IMR-90 (cell line): ENCODE results near the gene INCA1. TPM values are rescaled to one million over a fixed set of nuclear protein-coding genes. Genes with fewer than 3 reads are reported as not detected.

ENCODE experiments used
- ATAC-seq: fragments of 200-7000 bp; cut with Tn5 transposase; 2 replicates; pipeline ENCODE4 v1.9.1; 2020; ENCODE audit warnings: low read depth, mild to moderate bottlenecking, moderate library complexity
- BruUV-seq: library from RNA; stranded (reverse); fragments of 400-500 nt; replicated peaks from 2 replicates; lab custom pipeline; 2021; lab: Mats Ljungman, UMichigan
- CTCF ChIA-PET: fragments of 300-600 bp; formaldehyde crosslinking; extraction: SDS; loops from one replicate; lab custom pipeline; 2021; ENCODE audit warnings: antibody characterized with exemption; lab: Yijun Ruan, JAX
- POLR2A ChIA-PET: fragments of 300-600 bp; sonication (Branson Sonifier 250); formaldehyde crosslinking; loops from one replicate; lab custom pipeline; 2022; ENCODE audit warnings: antibody characterized with exemption; ENCODE audit not compliant: unreplicated experiment; lab: Charles Lee
- DNase-seq: peaks from one replicate; pipeline ENCODE4 v3.0.0; 2013
- H2AFZ ChIP-seq: replicated peaks from 2 replicates; pipeline ENCODE3; 2013; ENCODE audit warnings: low read length, mild to moderate bottlenecking; ENCODE audit not compliant: poor library complexity
- H2AK5ac ChIP-seq: 2 replicates; pipeline ENCODE4 v1.6.1; 2013; ENCODE audit warnings: low read depth, low read length, inconsistent platforms
- H2AK9ac ChIP-seq: replicated peaks from 2 replicates; pipeline ENCODE3; 2013; ENCODE audit warnings: mild to moderate bottlenecking, low read depth, low read length, moderate library complexity; ENCODE audit not compliant: poor library complexity
- H2BK120ac ChIP-seq: 2 replicates; pipeline ENCODE4 v1.6.1; 2013; ENCODE audit warnings: low read depth, low read length, inconsistent platforms
- H2BK15ac ChIP-seq: 3 replicates; pipeline ENCODE4 v1.6.1; 2013; ENCODE audit warnings: low read depth, low read length, inconsistent platforms
- H2BK20ac ChIP-seq: 2 replicates; pipeline ENCODE4 v1.6.1; 2013; ENCODE audit warnings: low read depth, mild to moderate bottlenecking, inconsistent platforms, low read length, moderate library complexity
- H2BK5ac ChIP-seq: 2 replicates; pipeline ENCODE4 v1.6.1; 2013; ENCODE audit warnings: mild to moderate bottlenecking, low read depth, low read length, inconsistent platforms; ENCODE audit not compliant: poor library complexity, severe bottlenecking
- H3K14ac ChIP-seq: replicated peaks from 2 replicates; pipeline ENCODE4 v1.6.1; 2013; ENCODE audit warnings: low read depth, low read length, inconsistent platforms
- H3K18ac ChIP-seq: 2 replicates; pipeline ENCODE4 v1.6.1; 2013; ENCODE audit warnings: low read depth, low read length, control low read depth
- H3K23ac ChIP-seq: 2 replicates; pipeline ENCODE4 v1.6.1; 2013; ENCODE audit warnings: low read depth, low read length, inconsistent platforms
- H3K27ac ChIP-seq: 2 replicates; pipeline ENCODE4 v1.5.1; 2013; ENCODE audit warnings: mild to moderate bottlenecking, control low read depth, low read length; ENCODE audit not compliant: insufficient read depth
- H3K27me3 ChIP-seq: 2 replicates; pipeline ENCODE4 v1.6.1; 2013; ENCODE audit warnings: low read length; ENCODE audit not compliant: control insufficient read depth, insufficient read depth
- H3K36me3 ChIP-seq: 2 replicates; pipeline ENCODE4 v1.6.1; 2013; ENCODE audit warnings: low read length, mixed read lengths; ENCODE audit not compliant: control insufficient read depth, insufficient read depth
- H3K4ac ChIP-seq: 2 replicates; pipeline ENCODE4 v1.6.1; 2013; ENCODE audit warnings: low read depth, low read length, inconsistent platforms
- H3K4me1 ChIP-seq: 2 replicates; pipeline ENCODE4 v1.6.1; 2013; ENCODE audit warnings: low read length, mixed read lengths; ENCODE audit not compliant: control insufficient read depth, insufficient read depth
- H3K4me2 ChIP-seq: 2 replicates; pipeline ENCODE4 v1.6.1; 2013; ENCODE audit warnings: low read depth, mild to moderate bottlenecking, control low read depth, low read length, moderate library complexity
- H3K4me3 ChIP-seq: 2 replicates; pipeline ENCODE4 v1.5.1; 2013; ENCODE audit warnings: low read depth, mild to moderate bottlenecking, control low read depth, low read length, moderate library complexity; ENCODE audit not compliant: insufficient read depth
- H3K56ac ChIP-seq: 2 replicates; pipeline ENCODE4 v1.6.1; 2013; ENCODE audit warnings: low read length, inconsistent platforms; ENCODE audit not compliant: insufficient read depth; ENCODE audit errors: extremely low read depth
- H3K79me1 ChIP-seq, 2 experiments: 2 replicates each; pipeline ENCODE4 v1.6.1; 2013; ENCODE audit warnings: low read length in 2 of 2, inconsistent platforms in 1 of 2, low read depth in 1 of 2
- H3K9ac ChIP-seq: 2 replicates; pipeline ENCODE4 v1.6.1; 2013; ENCODE audit warnings: low read depth, low read length, control low read depth
- H3K9me1 ChIP-seq: 2 replicates; pipeline ENCODE4 v1.6.1; 2013; ENCODE audit warnings: low read length, inconsistent platforms; ENCODE audit not compliant: insufficient read depth
- H3K9me3 ChIP-seq: 2 replicates; pipeline ENCODE4 v1.6.1; 2013; ENCODE audit warnings: low read length; ENCODE audit not compliant: control insufficient read depth, insufficient read depth
- H4K20me1 ChIP-seq: 2 replicates; pipeline ENCODE4 v1.6.1; 2013; ENCODE audit warnings: low read length, inconsistent platforms; ENCODE audit not compliant: insufficient read depth
- H4K5ac ChIP-seq: 2 replicates; pipeline ENCODE4 v1.6.1; 2013; ENCODE audit warnings: mild to moderate bottlenecking, low read depth, low read length, control low read depth
- H4K8ac ChIP-seq, 2 experiments: 2 replicates each; pipeline ENCODE4 v1.6.1; 2013; ENCODE audit warnings: low read depth in 2 of 2, low read length in 2 of 2, control low read depth in 1 of 2, inconsistent platforms in 1 of 2
- H4K91ac ChIP-seq: 2 replicates; pipeline ENCODE4 v1.6.1; 2013; ENCODE audit warnings: low read depth, low read length, inconsistent platforms; ENCODE audit not compliant: insufficient read depth
- RFX5 ChIP-seq: IDR thresholded peaks from 2 replicates; pipeline ENCODE4 v1.8.0; 2012; ENCODE audit warnings: low read depth, mild to moderate bottlenecking, low read length, moderate library complexity
- dilution Hi-C: fragments of 300-500 bp; cut with HindIII; formaldehyde crosslinking; loops from one replicate; pipeline ENCODE4 v1.14.3; 2018; ENCODE audit warnings: low sequenced_read_pairs; ENCODE audit not compliant: unreplicated experiment
- in situ Hi-C: fragments of 300-500 bp; cut with MboI; formaldehyde crosslinking; loops from 3 replicates; pipeline ENCODE4 v1.14.3; 2019; ENCODE audit warnings: low sequenced_read_pairs, inconsistent platforms, mixed read lengths
- intact Hi-C: fragments of 100-400 bp; cut with micrococcal nuclease; formaldehyde crosslinking; loops from 2 replicates; pipeline ENCODE4 v1.10.0; 2022
- polyA plus RNA-seq, 3 experiments: library from polyadenylated mRNA; depleted of rRNA; stranded (reverse); fragments of >200 nt; gene quantifications; 2 replicates each; pipeline ENCODE4 v1.2.3, GENCODE V29; 2012; ENCODE audit warnings: low replicate concordance in 1 of 3
- total RNA-seq: library from RNA; depleted of rRNA; stranded (reverse); fragments of >200 nt; gene quantifications from 2 replicates; pipeline ENCODE4 v1.2.3, GENCODE V29; 2012

The INCA1 gene
- total and polyA plus RNA-seq, 2 of the 4 experiments (the other 2 are of a cell fraction), result 0.18 to 0.51 TPM

DNA sequence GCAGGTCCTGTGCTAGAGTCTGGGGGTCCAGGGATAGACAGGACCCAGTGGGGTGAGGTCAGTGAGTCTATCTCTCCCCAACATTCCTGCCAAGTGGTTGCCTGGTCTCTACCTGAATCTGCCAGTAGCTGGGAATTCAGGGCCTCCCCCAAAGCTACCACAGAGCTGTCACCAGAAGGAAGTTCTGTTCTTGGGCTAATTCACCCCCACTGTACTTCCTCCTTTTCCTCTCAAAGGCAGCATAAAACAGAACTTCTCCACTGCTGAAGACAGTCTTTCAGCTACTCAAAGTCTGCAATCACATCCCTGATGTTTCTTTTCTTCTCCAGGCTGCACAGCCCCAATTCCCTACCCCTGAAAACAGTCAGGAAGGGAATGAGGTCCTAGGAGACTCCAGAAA lies 18.6 kb downstream of the INCA1 start:
- no peak overlapping the region for H3K9ac ChIP-seq
- H2BK120ac ChIP-seq, result no peak overlapping the region
- no peak overlapping the region for H3K4me3 ChIP-seq
- no peak overlapping the region for H2AFZ ChIP-seq
- H4K8ac ChIP-seq, result no peak overlapping the region
- DNase-seq (no peak), ATAC-seq (no peak)
- H3K4me2 ChIP-seq, result no peak overlapping the region
- no peak overlapping the region for H3K14ac ChIP-seq
- no peak overlapping the region for H2AK9ac ChIP-seq
- no TSS peak for BruUV-seq
- dilution Hi-C loops, result no loop called here
- no peak for TF ChIP-seq RFX5
- in situ Hi-C loops, result no loop called here
- no peak overlapping the region for H4K91ac ChIP-seq
- intact Hi-C loops, result no loop called here
- H2BK5ac ChIP-seq, result no peak overlapping the region
- ChIA-PET POLR2A (interaction anchor here (1.0 kb wide), 1 partner anchor 9 kb away, joined by 4 read pairs; no protein-coding TSS in a partner anchor), CTCF (no interaction called here)
- no peak overlapping the region for H3K27ac ChIP-seq
- H2BK15ac ChIP-seq, result no peak overlapping the region
- peaks cover 18% of the 10 kb centered on the region for H3K9me1 ChIP-seq
- peaks cover 6 to 32% of the 10 kb centered on the region in 2 experiments; a peak in 2 of 4 replicates for H3K79me1 ChIP-seq
- H3K18ac ChIP-seq, result no peak overlapping the region
- H3K23ac ChIP-seq, result no peak overlapping the region
- peaks cover 3% of the 10 kb centered on the region; the same call in 1 of the 2 replicates for H3K4me1 ChIP-seq
- no peak overlapping the region for H3K4ac ChIP-seq
- 0 out of 2 replicates have a peak, but pooled peaks cover 9% of the 10 kb centered on the region for H4K20me1 ChIP-seq
- no peaks in the 10 kb centered on the region for H3K9me3 ChIP-seq
- H3K36me3 ChIP-seq, result peaks cover 60% of the 10 kb centered on the region
- no peak overlapping the region for H2AK5ac ChIP-seq
- no peak overlapping the region for H2BK20ac ChIP-seq
- no peak overlapping the region for H3K56ac ChIP-seq
- no peak overlapping the region for H4K5ac ChIP-seq
- no peaks in the 10 kb centered on the region for H3K27me3 ChIP-seq
